ENCODE data around the gene RTN4.

Gene RTN4

GRCh38 chr2:54966165-54966832 lies 84.0 kb downstream of the RTN4 start:
- no peak for DNase-seq (ENCODE audit: low read depth)
- H3K4me3 ChIP-seq (replicated peaks; ENCODE audit: low read depth, low read length) = no peak overlapping the region
- no peak for TF ChIP-seq CTCF (IDR thresholded peaks at IDR 0.05; ENCODE audit: low read length, missing control alignments)

GRCh38 chr2:54965425-54965824 lies 84.8 kb downstream of the RTN4 start:
- TF ChIP-seq CTCF (IDR thresholded peaks at IDR 0.05; ENCODE audit: low read length, missing control alignments) = no peak
- DNase-seq (ENCODE audit: low read depth) = no peak
- no peak overlapping the region for H3K4me3 ChIP-seq (replicated peaks; ENCODE audit: low read depth, low read length)

GRCh38 chr2:54964816-54965215 lies 85.4 kb downstream of the RTN4 start:
- H3K4me3 ChIP-seq (replicated peaks; ENCODE audit: low read depth, low read length) = no peak overlapping the region
- no peak for TF ChIP-seq CTCF (IDR thresholded peaks at IDR 0.05; ENCODE audit: low read length, missing control alignments)
- DNase-seq (ENCODE audit: low read depth) = no peak

GRCh38 chr2:54964271-54964670 lies 86.0 kb downstream of the RTN4 start:
- TF ChIP-seq CTCF (IDR thresholded peaks at IDR 0.05; ENCODE audit: low read length, missing control alignments) = no peak
- DNase-seq (ENCODE audit: low read depth) = no peak
- no peak overlapping the region for H3K4me3 ChIP-seq (replicated peaks; ENCODE audit: low read depth, low read length)

GRCh38 chr2:54963476-54963875 lies 86.8 kb downstream of the RTN4 start:
- no peak for TF ChIP-seq CTCF (IDR thresholded peaks at IDR 0.05; ENCODE audit: low read length, missing control alignments)

GRCh38 chr2:54962935-54963440 lies 87.3 kb downstream of the RTN4 start:
- TF ChIP-seq CTCF (IDR thresholded peaks at IDR 0.05; ENCODE audit: low read length, missing control alignments) = no peak
- no peak overlapping the region for H3K4me3 ChIP-seq (replicated peaks; ENCODE audit: low read depth, low read length)
- no peak for DNase-seq (ENCODE audit: low read depth)

More at GRCh38 chr2:54963476-54963875, 86.8 kb downstream of the RTN4 start:
- no peak overlapping the region for H3K4me3 ChIP-seq (replicated peaks; ENCODE audit: low read depth, low read length)
- DNase-seq (ENCODE audit: low read depth) = no peak

- no peak overlapping the region for H3K4me3 ChIP-seq (replicated peaks; ENCODE audit: low read depth, low read length)
- no peak for DNase-seq (ENCODE audit: low read depth)
- no peak for TF ChIP-seq CTCF (IDR thresholded peaks at IDR 0.05; ENCODE audit: low read length, missing control alignments)
Measured at GRCh38 chr2:54962511-54962910, 87.7 kb downstream of the RTN4 start.

Measured in fibroblast of pulmonary artery (primary cell).